Left ventricle myocardium inferior (tissue), 1 donor: ENCODE measurements around the gene SIGMAR1. TPM values are rescaled to one million over a fixed set of nuclear protein-coding genes. Genes with fewer than 3 reads are reported as not detected.

Source experiments
- DNase-seq: peaks from one replicate; pipeline ENCODE4 v3.0.0-alpha.2; 2020
- H3K27ac ChIP-seq: fragments of 200-600 bp; replicated peaks from 2 replicates; pipeline ENCODE4 v1.8.0; 2021
- H3K27me3 ChIP-seq: fragments of 200-600 bp; 2 replicates; pipeline ENCODE4 v1.8.0; 2021; ENCODE audit warnings: low read depth
- H3K36me3 ChIP-seq: fragments of 200-600 bp; 2 replicates; pipeline ENCODE4 v1.8.0; 2021
- H3K4me1 ChIP-seq: fragments of 200-600 bp; 2 replicates; pipeline ENCODE4 v1.8.0; 2021
- H3K4me3 ChIP-seq: fragments of 200-600 bp; 2 replicates; pipeline ENCODE4 v1.8.0; 2021; ENCODE audit warnings: mild to moderate bottlenecking, moderate library complexity
- H3K9me3 ChIP-seq: fragments of 200-600 bp; replicated peaks from 2 replicates; pipeline ENCODE4 v1.8.0; 2021
- intact Hi-C: fragments of 100-400 bp; cut with micrococcal nuclease; formaldehyde crosslinking; loops from one replicate; pipeline ENCODE4 v1.11.0; 2022
- total RNA-seq: library from RNA; stranded (reverse); fragmentation: NEBNext Ultra II Directional; extraction: Animal tissue kit (Norgen Biotek cat#: 25700); gene quantifications from one replicate; pipeline ENCODE4 v1.2.1, GENCODE V29; 2021
- TF ChIP-seq, protein P1 (sequence below): fragments of 200-600 bp; IDR thresholded peaks from 2 replicates; pipeline ENCODE4 v1.8.0; 2021; ENCODE audit warnings: antibody characterized with exemption, mild to moderate bottlenecking, borderline replicate concordance
- donor health status: DM: no; HTN: yes; CAD: no; lungs with severe emphysema.

The SIGMAR1 gene
- total RNA-seq, 1 donor from 2014 or later = 20.0 TPM

DNA sequence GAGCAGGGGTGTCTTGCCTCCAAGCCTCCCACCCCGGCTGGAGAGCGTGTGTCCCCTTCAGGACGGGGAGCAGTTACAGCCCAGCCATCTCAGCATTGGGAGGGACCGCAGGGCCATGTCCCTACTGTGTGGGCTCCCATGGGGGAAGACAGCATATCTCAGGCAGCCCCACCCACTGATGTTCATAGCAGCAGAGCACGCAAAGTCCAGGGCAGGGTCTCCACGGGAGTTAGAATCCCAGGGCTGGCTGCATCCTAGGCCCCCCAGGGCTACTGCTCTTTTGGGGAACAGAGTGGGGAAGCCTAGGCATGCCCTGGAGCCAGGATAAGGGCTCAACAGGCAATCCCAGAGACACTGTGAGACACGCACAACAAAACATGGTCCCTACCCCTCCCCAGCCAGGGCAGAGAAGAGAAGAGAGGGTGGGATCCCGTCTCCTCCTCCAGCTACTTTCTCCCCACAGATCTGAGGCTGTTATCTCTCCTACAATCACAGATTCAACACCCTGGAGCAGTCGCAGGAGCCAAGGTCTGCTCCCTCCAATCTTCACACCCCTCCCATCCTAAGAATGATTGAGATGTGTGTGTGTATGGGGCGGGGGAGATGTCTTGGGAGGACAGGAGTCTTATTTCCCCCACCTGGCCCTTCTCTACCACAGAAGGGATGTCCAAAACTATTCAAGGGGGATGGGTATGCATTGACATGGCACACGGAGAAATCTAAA, 51.5 kb downstream of the SIGMAR1 start:
- H3K27ac ChIP-seq = no peak overlapping the region
- DNase-seq = no peak
- peaks cover 97% of the 10 kb centered on the region for H3K27me3 ChIP-seq
- no peaks in the 10 kb centered on the region for H3K9me3 ChIP-seq
- no peak overlapping the region for H3K4me3 ChIP-seq
- intact Hi-C loops = no loop called here
- TF ChIP-seq, protein P1, sequence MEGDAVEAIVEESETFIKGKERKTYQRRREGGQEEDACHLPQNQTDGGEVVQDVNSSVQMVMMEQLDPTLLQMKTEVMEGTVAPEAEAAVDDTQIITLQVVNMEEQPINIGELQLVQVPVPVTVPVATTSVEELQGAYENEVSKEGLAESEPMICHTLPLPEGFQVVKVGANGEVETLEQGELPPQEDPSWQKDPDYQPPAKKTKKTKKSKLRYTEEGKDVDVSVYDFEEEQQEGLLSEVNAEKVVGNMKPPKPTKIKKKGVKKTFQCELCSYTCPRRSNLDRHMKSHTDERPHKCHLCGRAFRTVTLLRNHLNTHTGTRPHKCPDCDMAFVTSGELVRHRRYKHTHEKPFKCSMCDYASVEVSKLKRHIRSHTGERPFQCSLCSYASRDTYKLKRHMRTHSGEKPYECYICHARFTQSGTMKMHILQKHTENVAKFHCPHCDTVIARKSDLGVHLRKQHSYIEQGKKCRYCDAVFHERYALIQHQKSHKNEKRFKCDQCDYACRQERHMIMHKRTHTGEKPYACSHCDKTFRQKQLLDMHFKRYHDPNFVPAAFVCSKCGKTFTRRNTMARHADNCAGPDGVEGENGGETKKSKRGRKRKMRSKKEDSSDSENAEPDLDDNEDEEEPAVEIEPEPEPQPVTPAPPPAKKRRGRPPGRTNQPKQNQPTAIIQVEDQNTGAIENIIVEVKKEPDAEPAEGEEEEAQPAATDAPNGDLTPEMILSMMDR = no peak
- H3K4me1 ChIP-seq = peaks cover 24% of the 10 kb centered on the region
- H3K36me3 ChIP-seq = no peaks in the 10 kb centered on the region

DNA sequence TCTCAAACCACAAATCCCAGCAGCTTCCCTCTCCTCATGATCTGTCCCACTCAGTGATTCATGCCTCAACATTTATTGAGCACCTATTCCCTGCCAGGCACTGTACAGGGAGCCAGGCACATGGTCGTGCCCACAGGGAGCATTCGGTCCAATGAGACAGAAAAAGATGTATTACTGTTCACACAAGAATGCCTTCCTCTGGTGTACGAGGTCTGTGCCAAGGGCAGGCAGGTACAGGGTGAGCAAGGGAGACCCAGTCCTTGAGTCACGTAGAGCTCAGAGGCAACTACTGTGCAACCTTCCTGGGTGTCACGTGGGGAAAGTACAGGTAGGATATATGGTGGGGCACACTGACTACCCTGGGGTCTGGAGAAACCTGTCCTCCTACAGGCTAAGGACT, 52.6 kb downstream of the SIGMAR1 start:
- H3K4me3 ChIP-seq = no peak overlapping the region
- TF ChIP-seq, protein P1 = no peak
- H3K36me3 ChIP-seq = no peaks in the 10 kb centered on the region
- H3K27me3 ChIP-seq = peaks cover 97% of the 10 kb centered on the region
- H3K27ac ChIP-seq = no peak overlapping the region
- peaks cover 12% of the 10 kb centered on the region for H3K4me1 ChIP-seq
- no peak for DNase-seq
- intact Hi-C loops = no loop called here
- no peaks in the 10 kb centered on the region for H3K9me3 ChIP-seq

Other genes starting within 250 kb of the SIGMAR1 start
- gene FAM219A, start 179.2 kb downstream of the SIGMAR1 start, total RNA-seq = 22.9 TPM
- gene DNAI1, start 179.0 kb downstream of the SIGMAR1 start, total RNA-seq = not detected
- gene ENHO, start 114.8 kb downstream of the SIGMAR1 start, total RNA-seq = not detected
- 4.6 TPM for gene CNTFR, start 48.1 kb downstream of the SIGMAR1 start, total RNA-seq
- gene RPP25L, start 25.7 kb downstream of the SIGMAR1 start, total RNA-seq = 42.8 TPM
- 135 TPM for gene DCTN3, start 17.3 kb downstream of the SIGMAR1 start, total RNA-seq
- not detected for gene ARID3C, start 8.7 kb downstream of the SIGMAR1 start, total RNA-seq
- gene GALT, start 8.9 kb upstream of the SIGMAR1 start, total RNA-seq = 51.5 TPM
- gene IL11RA, start 14.4 kb upstream of the SIGMAR1 start, total RNA-seq = 56.5 TPM
- gene CCL27, start 24.9 kb upstream of the SIGMAR1 start, total RNA-seq = 0.41 TPM
- 0.69 TPM for gene CCL19, start 53.5 kb upstream of the SIGMAR1 start, total RNA-seq
- 6.2 TPM for gene CCL21, start 72.3 kb upstream of the SIGMAR1 start, total RNA-seq